ENCODE data around the gene ENHO.
"Not testable (repeated sequence)": the region's sequence is repeated elsewhere in the genome, so short reads cannot be mapped to it uniquely, and the experiment has no call there.

Gene ENHO

GRCh38 chr9:34486572-34486971, 36.2 kb downstream of the ENHO start:
- Histone ChIP-seq H3K4me1 (ENCODE audit: insufficient read depth, low read length, severe bottlenecking) (no peaks in the 10 kb centered on the region), H4K20me1 (ENCODE audit: insufficient read depth, low read length) (no peaks in the 10 kb centered on the region), H3K9ac (ENCODE audit: low read length) (no peak overlapping the region), H3K9me2 (ENCODE audit: low read depth, low read length) (no peaks in the 10 kb centered on the region), H3K79me2 (ENCODE audit: insufficient read depth, low read length) (no peaks in the 10 kb centered on the region), H3K27me3 (ENCODE audit: insufficient read depth, low read length) (peaks cover 3% of the 10 kb centered on the region; the same call in 1 of the 2 replicates), H3K36me3 (ENCODE audit: insufficient read depth, low read length) (no peaks in the 10 kb centered on the region), H3F3A (ENCODE audit: insufficient read depth, low read length) (no peaks in the 10 kb centered on the region), H2AFZ (ENCODE audit: low read length) (no peak overlapping the region), H3K9me3 (ENCODE audit: low read length) (no peaks in the 10 kb centered on the region), H3K27ac (ENCODE audit: low read depth, low read length, poor library complexity, severe bottlenecking) (no peak overlapping the region), H3K4me3 (ENCODE audit: low read depth, low read length, poor library complexity, severe bottlenecking) (no peak overlapping the region), H3K4me2 (ENCODE audit: low read length) (no peak overlapping the region)
- no peak for TF ChIP-seq CTCF (IDR thresholded peaks at IDR 0.05; ENCODE audit: low read length)
- no peak for TF ChIP-seq EZH2 (IDR thresholded peaks at IDR 0.05; ENCODE audit: borderline replicate concordance, low read length)

GRCh38 chr9:34485822-34486221, 37.0 kb downstream of the ENHO start:
- H3F3A ChIP-seq (ENCODE audit: insufficient read depth, low read length) = no peaks in the 10 kb centered on the region
- H3K4me1 ChIP-seq (ENCODE audit: insufficient read depth, low read length, severe bottlenecking) = no peaks in the 10 kb centered on the region
- H3K36me3 ChIP-seq (ENCODE audit: insufficient read depth, low read length) = no peaks in the 10 kb centered on the region
- H3K4me3 ChIP-seq (ENCODE audit: low read depth, low read length, poor library complexity, severe bottlenecking) = no peak overlapping the region
- H3K9me3 ChIP-seq (ENCODE audit: low read length) = no peaks in the 10 kb centered on the region
- H2AFZ ChIP-seq (ENCODE audit: low read length) = no peak overlapping the region
- H3K4me2 ChIP-seq (ENCODE audit: low read length) = no peak overlapping the region
- no peak overlapping the region for H3K27ac ChIP-seq (ENCODE audit: low read depth, low read length, poor library complexity, severe bottlenecking)
- H3K27me3 ChIP-seq (ENCODE audit: insufficient read depth, low read length) = peaks cover 3% of the 10 kb centered on the region; the same call in 1 of the 2 replicates
- no peaks in the 10 kb centered on the region for H3K9me2 ChIP-seq (ENCODE audit: low read depth, low read length)
- no peaks in the 10 kb centered on the region for H3K79me2 ChIP-seq (ENCODE audit: insufficient read depth, low read length)
- TF ChIP-seq EZH2 (IDR thresholded peaks at IDR 0.05; ENCODE audit: borderline replicate concordance, low read length) = no peak
- no peak for TF ChIP-seq CTCF (IDR thresholded peaks at IDR 0.05; ENCODE audit: low read length)
- H4K20me1 ChIP-seq (ENCODE audit: insufficient read depth, low read length) = no peaks in the 10 kb centered on the region
- H3K9ac ChIP-seq (ENCODE audit: low read length) = no peak overlapping the region

- H3K4me3 ChIP-seq (ENCODE audit: low read depth, low read length, poor library complexity, severe bottlenecking) = no peak overlapping the region
- no peak overlapping the region for H3K4me2 ChIP-seq (ENCODE audit: low read length)
- no peaks in the 10 kb centered on the region for H3F3A ChIP-seq (ENCODE audit: insufficient read depth, low read length)
- no peaks in the 10 kb centered on the region for H3K9me3 ChIP-seq (ENCODE audit: low read length)
- no peak overlapping the region for H3K9ac ChIP-seq (ENCODE audit: low read length)
- H2AFZ ChIP-seq (ENCODE audit: low read length) = no peak overlapping the region
- H3K27me3 ChIP-seq (ENCODE audit: insufficient read depth, low read length) = peaks cover 3% of the 10 kb centered on the region; the same call in 1 of the 2 replicates
- H3K27ac ChIP-seq (ENCODE audit: low read depth, low read length, poor library complexity, severe bottlenecking) = no peak overlapping the region
- H3K9me2 ChIP-seq (ENCODE audit: low read depth, low read length) = no peaks in the 10 kb centered on the region
- TF ChIP-seq EZH2 (IDR thresholded peaks at IDR 0.05; ENCODE audit: borderline replicate concordance, low read length) = no peak
- TF ChIP-seq CTCF (IDR thresholded peaks at IDR 0.05; ENCODE audit: low read length) = no peak
- no peaks in the 10 kb centered on the region for H3K79me2 ChIP-seq (ENCODE audit: insufficient read depth, low read length)
- no peaks in the 10 kb centered on the region for H3K4me1 ChIP-seq (ENCODE audit: insufficient read depth, low read length, severe bottlenecking)
- H3K36me3 ChIP-seq (ENCODE audit: insufficient read depth, low read length) = no peaks in the 10 kb centered on the region
- H4K20me1 ChIP-seq (ENCODE audit: insufficient read depth, low read length) = no peaks in the 10 kb centered on the region
These were observed 38.1 kb downstream of the ENHO start for GRCh38 chr9:34484678-34485077.

GRCh38 chr9:34482746-34483145, 40.0 kb downstream of the ENHO start:
- not testable (repeated sequence) for H3K27ac ChIP-seq (ENCODE audit: low read depth, low read length, poor library complexity, severe bottlenecking); H4K20me1 ChIP-seq (ENCODE audit: insufficient read depth, low read length); H3K36me3 ChIP-seq (ENCODE audit: insufficient read depth, low read length); H3K9me2 ChIP-seq (ENCODE audit: low read depth, low read length); H3F3A ChIP-seq (ENCODE audit: insufficient read depth, low read length); H3K27me3 ChIP-seq (ENCODE audit: insufficient read depth, low read length); H2AFZ ChIP-seq (ENCODE audit: low read length); H3K9me3 ChIP-seq (ENCODE audit: low read length); H3K4me2 ChIP-seq (ENCODE audit: low read length); H3K4me1 ChIP-seq (ENCODE audit: insufficient read depth, low read length, severe bottlenecking); H3K9ac ChIP-seq (ENCODE audit: low read length); H3K4me3 ChIP-seq (ENCODE audit: low read depth, low read length, poor library complexity, severe bottlenecking); H3K79me2 ChIP-seq (ENCODE audit: insufficient read depth, low read length)

GRCh38 chr9:34481620-34482019, 41.2 kb downstream of the ENHO start:
- not testable (repeated sequence) for H3K4me3 ChIP-seq (ENCODE audit: low read depth, low read length, poor library complexity, severe bottlenecking); H2AFZ ChIP-seq (ENCODE audit: low read length); H3K9me2 ChIP-seq (ENCODE audit: low read depth, low read length); H4K20me1 ChIP-seq (ENCODE audit: insufficient read depth, low read length); H3K9ac ChIP-seq (ENCODE audit: low read length); H3K27me3 ChIP-seq (ENCODE audit: insufficient read depth, low read length); H3K36me3 ChIP-seq (ENCODE audit: insufficient read depth, low read length); H3K4me1 ChIP-seq (ENCODE audit: insufficient read depth, low read length, severe bottlenecking); H3K27ac ChIP-seq (ENCODE audit: low read depth, low read length, poor library complexity, severe bottlenecking); H3K9me3 ChIP-seq (ENCODE audit: low read length); H3F3A ChIP-seq (ENCODE audit: insufficient read depth, low read length); H3K4me2 ChIP-seq (ENCODE audit: low read length); H3K79me2 ChIP-seq (ENCODE audit: insufficient read depth, low read length)
